K562 (cell line): ENCODE results near the gene B3GALNT2. TPM values are rescaled to one million over a fixed set of nuclear protein-coding genes. Genes with fewer than 3 reads are reported as not detected.
A peak's percentile ranks its signal among the peaks of the same experiment; 100 is the strongest.

Experiments used
- ATAC-seq: fragments of 200-7000 bp; cut with Tn5 transposase; 3 replicates; pipeline ENCODE4 v1.9.1; 2020; ENCODE audit warnings: moderate library complexity
- BruUV-seq: library from RNA; stranded (reverse); fragments of 400-500 nt; replicated peaks from 2 replicates; lab custom pipeline; 2021; lab: Mats Ljungman, UMichigan
- CTCF ChIA-PET: fragments of 300-600 bp; formaldehyde crosslinking; extraction: SDS; loops from one replicate; lab custom pipeline; 2021; ENCODE audit warnings: low intra/inter-chr PET ratio; lab: Yijun Ruan, JAX
- POLR2A ChIA-PET: fragments of 300-600, 350-650 bp; sonication (Branson Sonifier 250); formaldehyde crosslinking; extraction: SDS; loops from one replicate; lab custom pipeline; 2021; ENCODE audit warnings: antibody characterized with exemption, inconsistent platforms; lab: Yijun Ruan, JAX
- DNase-seq, 4 experiments: peaks; one replicate each; pipeline versions ENCODE4 v3.0.0 to v3.0.0-alpha.2; 2011 to 2018; ENCODE audit warnings: low spot score in 3 of 4, mixed read lengths in 3 of 4; ENCODE audit errors: extremely low read depth in 1 of 4
- FAIRE-seq: peaks from 2 replicates; lab custom pipeline; 2011; peaks lifted over from hg19 to GRCh38; lab: Jason Lieb, UNC
- H2AFZ ChIP-seq: 2 replicates; pipeline ENCODE4 v1.6.0; 2011; ENCODE audit warnings: low read depth, low read length, control low read depth, inconsistent platforms
- H3K27ac ChIP-seq: fragments of 200-600 bp; 3 replicates; pipeline ENCODE4 v1.8.0; 2011; ENCODE audit warnings: low read depth, mild to moderate bottlenecking, control low read depth, inconsistent platforms, low read length, moderate library complexity, mixed read lengths; ENCODE audit errors: extremely low read depth
- H3K27me3 ChIP-seq, 2 experiments: fragments of 300-600 bp in 1 of 2; 2 replicates in 1 of 2; 3 replicates in 1 of 2; pipeline versions ENCODE4 v1.6.0 to v1.8.0; 2011; ENCODE audit warnings: inconsistent platforms in 2 of 2, low read length in 2 of 2, mild to moderate bottlenecking in 1 of 2, mixed read lengths in 1 of 2, moderate library complexity in 1 of 2; ENCODE audit not compliant: control insufficient read depth in 2 of 2, insufficient read depth in 2 of 2
- H3K36me3 ChIP-seq: fragments of 300-600 bp; 3 replicates; pipeline ENCODE4 v1.8.0; 2011; ENCODE audit warnings: mild to moderate bottlenecking, low read length, inconsistent platforms; ENCODE audit not compliant: control insufficient read depth, insufficient read depth
- H3K4me1 ChIP-seq, 2 experiments: fragments of 200-600 bp in 1 of 2; replicated peaks in 1 of 2; 2 replicates in 1 of 2; 3 replicates in 1 of 2; pipeline versions ENCODE4 v1.5.1 to v1.8.0; 2011; ENCODE audit warnings: inconsistent platforms in 2 of 2, low read length in 2 of 2, mild to moderate bottlenecking in 1 of 2, mixed read lengths in 1 of 2, moderate library complexity in 1 of 2; ENCODE audit not compliant: control insufficient read depth in 2 of 2, insufficient read depth in 2 of 2
- H3K4me2 ChIP-seq: 2 replicates; pipeline ENCODE4 v1.6.1; 2011; ENCODE audit warnings: low read length, control low read depth, inconsistent platforms, mixed read lengths; ENCODE audit not compliant: insufficient read depth
- H3K4me3 ChIP-seq: fragments of 200-600 bp; sonication (generic), shearing (Covaris generic); 2 replicates; pipeline ENCODE4 v1.5.1; 2016; ENCODE audit warnings: control low read depth, inconsistent platforms
- H3K79me2 ChIP-seq: fragments of 200-600 bp; 3 replicates; pipeline ENCODE4 v1.8.0; 2011; ENCODE audit warnings: low read length, inconsistent platforms; ENCODE audit not compliant: control insufficient read depth, insufficient read depth
- H3K9ac ChIP-seq, 2 experiments: 2 replicates each; pipeline versions ENCODE4 v1.6.0 to v1.6.1; 2011; ENCODE audit warnings: low read depth in 2 of 2, low read length in 2 of 2, control low read depth in 1 of 2, inconsistent platforms in 1 of 2, mild to moderate bottlenecking in 1 of 2, mixed read lengths in 1 of 2; ENCODE audit not compliant: insufficient read depth in 1 of 2
- H3K9me1 ChIP-seq: one replicate; pipeline ENCODE4 v1.6.0; 2011; ENCODE audit warnings: inconsistent platforms, mild to moderate bottlenecking, low read length, moderate library complexity; ENCODE audit not compliant: control insufficient read depth, insufficient read depth
- H3K9me3 ChIP-seq: replicated peaks from 2 replicates; pipeline ENCODE4 v1.5.1; 2011; ENCODE audit warnings: low read depth, low read length, inconsistent platforms; ENCODE audit not compliant: control insufficient read depth, insufficient read depth
- H4K20me1 ChIP-seq: replicated peaks from 2 replicates; pipeline ENCODE4 v1.6.1; 2011; ENCODE audit warnings: low read length, inconsistent platforms, mixed read lengths; ENCODE audit not compliant: control insufficient read depth, insufficient read depth
- ATF1 ChIP-seq, 2 experiments: fragments of 450-650 bp in 1 of 2; IDR thresholded peaks; 2 replicates each; pipeline ENCODE4 v1.6.1; 2016; ENCODE audit warnings: missing compliant biosample characterization in 1 of 2, missing genetic modification characterization in 1 of 2
- ATF3 ChIP-seq, 2 experiments: fragments of 450-650 bp in 1 of 2; sonication (generic) in 1 of 2; formaldehyde crosslinking in 1 of 2; IDR thresholded peaks in 1 of 2; conservative IDR thresholded peaks in 1 of 2; 2 replicates each; pipeline versions ENCODE4 v1.6.1 to v1.8.1; 2016 to 2023; ENCODE audit warnings: mild to moderate bottlenecking in 2 of 2, moderate library complexity in 2 of 2, inconsistent platforms in 1 of 2, missing genetic modification reagents in 1 of 2
- CBX3 ChIP-seq, 2 experiments: IDR thresholded peaks; 1 replicate in 1 of 2; 2 replicates in 1 of 2; pipeline ENCODE4 v1.6.1; 2012; ENCODE audit warnings: inconsistent platforms in 2 of 2, low read length in 2 of 2, borderline replicate concordance in 1 of 2, control low read depth in 1 of 2
- EP400 ChIP-seq: fragments of 450-650 bp; IDR thresholded peaks from 2 replicates; pipeline ENCODE4 v1.6.1; 2017; ENCODE audit warnings: antibody characterized with exemption, mild to moderate bottlenecking, moderate library complexity
- HINFP ChIP-seq: fragments of 450-650 bp; conservative IDR thresholded peaks from 2 replicates; pipeline ENCODE4 v1.6.1; 2016; ENCODE audit warnings: missing genetic modification characterization, low read depth, mild to moderate bottlenecking, control low read depth, missing compliant biosample characterization
- HIVEP1 ChIP-seq: fragments of 250-450 bp; sonication (Bioruptor Pico); IDR thresholded peaks from 2 replicates; pipeline ENCODE4 v1.4.0; 2020; ENCODE audit warnings: mild to moderate bottlenecking
- ID3 ChIP-seq, 2 experiments: fragments of 250-450 bp in 1 of 2; fragments of 450-650 bp in 1 of 2; sonication (Bioruptor Pico) in 1 of 2; IDR thresholded peaks; 2 replicates each; pipeline versions ENCODE4 v1.6.1 to v1.8.0; 2016 to 2021; ENCODE audit warnings: mild to moderate bottlenecking in 2 of 2, moderate library complexity in 2 of 2, missing compliant biosample characterization in 1 of 2, missing genetic modification characterization in 1 of 2
- KDM4B ChIP-seq, 2 experiments: fragments of 450-650 bp in 1 of 2; sonication (generic) in 1 of 2; IDR thresholded peaks; 2 replicates each; pipeline ENCODE4 v1.6.1; 2016 to 2017; ENCODE audit warnings: borderline replicate concordance in 2 of 2, antibody characterized with exemption in 1 of 2, low read depth in 1 of 2, mild to moderate bottlenecking in 1 of 2
- NELFE ChIP-seq: IDR thresholded peaks from 2 replicates; pipeline ENCODE4 v1.6.1; 2011; ENCODE audit warnings: mild to moderate bottlenecking; ENCODE audit not compliant: insufficient read depth, insufficient read length
- RBM15 ChIP-seq: fragments of 200-400 bp; formaldehyde crosslinking; IDR thresholded peaks from 2 replicates; pipeline ENCODE4 v1.6.1; 2018; ENCODE audit warnings: mild to moderate bottlenecking, low read length, moderate library complexity; ENCODE audit not compliant: insufficient read depth
- SMARCA5 ChIP-seq: fragments of 450-650 bp; IDR thresholded peaks from 2 replicates; pipeline ENCODE4 v1.6.1; 2016
- SMARCE1 ChIP-seq: fragments of 450-650 bp; IDR thresholded peaks from 2 replicates; pipeline ENCODE4 v1.7.1; 2016; ENCODE audit warnings: mild to moderate bottlenecking
- SREBF2 ChIP-seq: sonication (generic); formaldehyde crosslinking; IDR thresholded peaks from 2 replicates; pipeline ENCODE4 v1.4.0; 2020; ENCODE audit warnings: mild to moderate bottlenecking, missing genetic modification reagents
- TRIM28 ChIP-seq: fragments of 450-650 bp; IDR thresholded peaks from 2 replicates; pipeline ENCODE4 v1.6.1; 2017
- ZNF444 ChIP-seq: fragments of 250-450 bp; sonication (Bioruptor Pico); IDR thresholded peaks from 2 replicates; pipeline ENCODE4 v1.4.0; 2020; ENCODE audit warnings: mild to moderate bottlenecking, moderate library complexity
- WGBS: fragments of 100-300 bp; shearing (Covaris generic); methylation state at CpG from one replicate; pipeline ENCODE4 v1.1.6; 2016; ENCODE audit warnings: low coverage, mixed read lengths; ENCODE audit not compliant: insufficient coverage; ENCODE audit errors: missing lambda C conversion rate; 5-methylcytosine and 5-hydroxymethylcytosine counted together
- in situ Hi-C: fragments of 300-500 bp; cut with MboI; formaldehyde crosslinking; loops from 4 replicates; pipeline ENCODE4 v1.15.0; 2018; ENCODE audit warnings: inconsistent platforms, mixed read lengths
- intact Hi-C: fragments of 100-400 bp; cut with micrococcal nuclease; formaldehyde crosslinking; loops from 2 replicates; pipeline ENCODE4 v1.14.2; 2022
- polyA plus RNA-seq, 8 experiments: library from polyadenylated mRNA; depleted of rRNA in 4 of 8; stranded (reverse) in 5 of 8; unstranded in 3 of 8; fragments of >200 nt; fragmentation: Nextera tagmentation in 2 of 8; fragmentation: Illumina TruSeq in 1 of 8; extraction: Ambion mirVana in 2 of 8; extraction: Trizol in 1 of 8; gene quantifications; 2 replicates each; pipeline versions ENCODE4 v1.2.1 to v1.2.3, GENCODE V29; 2011 to 2014; ENCODE audit warnings: inconsistent platforms in 1 of 8, missing spikeins in 1 of 8
- total RNA-seq, 7 experiments: library from RNA; depleted of rRNA in 6 of 7; stranded (reverse); fragments of >200 nt in 6 of 7; fragmentation: Illumina TruSeq in 2 of 7; extraction: Trizol in 2 of 7; gene quantifications; 2 replicates each; pipeline versions ENCODE4 v1.2.1 to v1.2.3, GENCODE V29; 2011 to 2021; ENCODE audit warnings: low replicate concordance in 1 of 7

The B3GALNT2 gene
- total and polyA plus RNA-seq, 9 of the 15 experiments (the other 6 are each of a cell fraction or from before 2014, with no cell fraction given) = 2.0 to 31.7 (median 22.9) TPM

GRCh38 chr1:235504494-235505222 is 406 bp upstream of the B3GALNT2 start (continued):
- TF ChIP-seq RBM15 = no peak
- no peak for TF ChIP-seq HIVEP1 (CRISPR knock-in tag)
- TF ChIP-seq SREBF2 (CRISPR knock-in tag) = no peak
- peak; percentile 54 for TF ChIP-seq ATF1 (CRISPR knock-in tag; IDR thresholded peaks at IDR 0.05)
- peak; percentile 98 for TF ChIP-seq ATF1 (tag; IDR thresholded peaks at IDR 0.05)
- no peak for TF ChIP-seq SMARCA5
- TF ChIP-seq TRIM28 = peak; percentile 76; the same call in 1 of the 2 replicates
- peak in 1 of 2 experiments; percentile 34; a peak in 1 of 4 replicates for TF ChIP-seq KDM4B (IDR thresholded peaks at IDR 0.05; ENCODE audit: borderline replicate concordance in 2 of 2, low read depth in 1 of 2)

GRCh38 chr1:235503403-235504121 is 690 bp downstream of the B3GALNT2 start:
- Histone ChIP-seq H3K9me3 (no peaks in the 10 kb centered on the region), H3K4me1 (peaks cover 18 to 21% of the 10 kb centered on the region in 2 experiments; a peak in 4 of 5 replicates), H3K27ac (peak overlapping the region; percentile 73), H3K27me3 (no peaks in the 10 kb centered on the region), H3K36me3 (0 out of 3 replicates have a peak, but pooled peaks cover 4% of the 10 kb centered on the region), H2AFZ (peak overlapping the region; percentile 90), H3K9me1 (no peaks in the 10 kb centered on the region), H3K4me3 (peak overlapping the region; percentile 66), H3K79me2 (peaks cover 72% of the 10 kb centered on the region), H3K4me2 (peak overlapping the region; percentile 81), H4K20me1 (no peaks in the 10 kb centered on the region), H3K9ac (peak overlapping the region; percentile 76 to 95)
- FAIRE-seq (peak; percentile 11), DNase-seq (peak in 2 of 4 experiments; percentile 51 to 74), ATAC-seq (peak; percentile 9)
- ChIA-PET POLR2A (interaction anchor here (0.6 to 3.0 kb wide), 13 partner anchors 10 to 1062 kb away, joined by 3 to 29 read pairs (median 3); no protein-coding TSS in a partner anchor), CTCF (interaction anchor here (0.7 to 1.3 kb wide), 2 partner anchors 228 to 410 kb away, joined by 3 to 5 read pairs; no protein-coding TSS in a partner anchor)
- intact Hi-C loops = loop anchor here (1.0 to 10.0 kb wide), 6 partner anchors 61 to 899 kb away; partner anchors contain the start of genes ARID4B, GGPS1 and TOMM20
- in situ Hi-C loops = no loop called here
- no TSS peak for BruUV-seq
- 1% methylated on average over 34 of the region's 49 CpGs for WGBS
- no peak for TF ChIP-seq ID3 (CRISPR knock-in tag; IDR thresholded peaks at IDR 0.05)
- TF ChIP-seq ID3 (tag; IDR thresholded peaks at IDR 0.05) = no peak; the same call in 1 of the 2 replicates
- no peak for TF ChIP-seq NELFE
- TF ChIP-seq SMARCE1 = peak; percentile 50; the same call in 1 of the 2 replicates
- TF ChIP-seq CBX3 (IDR thresholded peaks at IDR 0.05; ENCODE audit: borderline replicate concordance in 1 of 2, low read length in 2 of 2) = no peak
- peak; percentile 59 for TF ChIP-seq EP400
- TF ChIP-seq ATF3 (IDR thresholded peaks at IDR 0.05) = peak; percentile 27; the same call in 1 of the 2 replicates
- no peak for TF ChIP-seq ATF3 (CRISPR knock-in tag; conservative IDR thresholded peaks at IDR 0.05)
- no peak for TF ChIP-seq HINFP (tag)
- no peak for TF ChIP-seq ZNF444 (CRISPR knock-in tag)
